GM18873 (cell line): ENCODE measurements around the gene MYOZ1.
"Not testable (repeated sequence)": the region's sequence is repeated elsewhere in the genome, so short reads cannot be mapped to it uniquely, and the experiment has no call there.

Source experiments
- ATAC-seq: cut with Tn5 transposase; IDR thresholded peaks from one replicate; pipeline ENCODE4 v1.9.1; 2021; ENCODE audit warnings: mild to moderate bottlenecking, moderate library complexity, moderate number of reproducible peaks; ENCODE audit not compliant: unreplicated experiment, low FRiP score

Gene MYOZ1

GRCh38 chr10:73641328-73642060 is at the start of gene MYOZ1:
Gene MYOZ1, minus strand, starts transcription at chr10:73641474. Its CDS starts 1,457 bp downstream, at chr10:73640017.
- ATAC-seq: no peak

- not testable (repeated sequence) for ATAC-seq
Measured at GRCh38 chr10:73690755-73691154, 49.5 kb upstream of the MYOZ1 start.

- ATAC-seq: not testable (repeated sequence)
Measured at GRCh38 chr10:73689596-73689995, 48.3 kb upstream of the MYOZ1 start.

- not testable (repeated sequence) for ATAC-seq
Measured at GRCh38 chr10:73687641-73688040, 46.4 kb upstream of the MYOZ1 start.

GRCh38 chr10:73674546-73674945 is 33.3 kb upstream of the MYOZ1 start:
- not testable (repeated sequence) for ATAC-seq

- ATAC-seq: not testable (repeated sequence)
Measured at GRCh38 chr10:73668378-73668777, 27.1 kb upstream of the MYOZ1 start.

- not testable (repeated sequence) for ATAC-seq
Measured at GRCh38 chr10:73666153-73666809, 25.0 kb upstream of the MYOZ1 start.

- not testable (repeated sequence) for ATAC-seq
Measured at GRCh38 chr10:73665581-73665980, 24.3 kb upstream of the MYOZ1 start.

GRCh38 chr10:73664156-73665040 is 23.1 kb upstream of the MYOZ1 start:
- ATAC-seq: not testable (repeated sequence)

- ATAC-seq: not testable (repeated sequence)
Measured at GRCh38 chr10:73663621-73664020, 22.3 kb upstream of the MYOZ1 start.

GRCh38 chr10:73662705-73663104 is 21.4 kb upstream of the MYOZ1 start:
- not testable (repeated sequence) for ATAC-seq

- no peak for ATAC-seq
Measured at GRCh38 chr10:73655990-73656298, 14.7 kb upstream of the MYOZ1 start, which contains the start of gene SYNPO2L. Gene SYNPO2L, minus strand, starts transcription at chr10:73656029. Its CDS starts 107 bp downstream, at chr10:73655922.

GRCh38 chr10:73655257-73655989 is 14.1 kb upstream of the MYOZ1 start:
- ATAC-seq: no peak

- ATAC-seq: no peak
Measured at GRCh38 chr10:73653701-73654100, 12.4 kb upstream of the MYOZ1 start.

GRCh38 chr10:73653195-73653594 is 11.9 kb upstream of the MYOZ1 start:
- no peak for ATAC-seq

- ATAC-seq: no peak
Measured at GRCh38 chr10:73650537-73651331, 9.5 kb upstream of the MYOZ1 start.

- ATAC-seq: no peak
Measured at GRCh38 chr10:73649876-73650536, 8.7 kb upstream of the MYOZ1 start.

GRCh38 chr10:73648975-73649829 is 7.9 kb upstream of the MYOZ1 start:
- ATAC-seq: no peak
